K562 (cell line): ENCODE data around the gene ARMH1. TPM values are rescaled to one million over a fixed set of nuclear protein-coding genes. Genes with fewer than 3 reads are reported as not detected.

Experiments
- ATF1 ChIP-seq, 2 experiments: fragments of 450-650 bp in 1 of 2; IDR thresholded peaks; 2 replicates each; pipeline ENCODE4 v1.6.1; 2016; ENCODE audit warnings: missing compliant biosample characterization in 1 of 2, missing genetic modification characterization in 1 of 2
- C11orf30 ChIP-seq: fragments of 450-650 bp; IDR thresholded peaks from 2 replicates; pipeline ENCODE4 v1.6.1; 2016; ENCODE audit warnings: low read depth, mild to moderate bottlenecking
- CTBP1 ChIP-seq: fragments of 450-650 bp; IDR thresholded peaks from 2 replicates; pipeline ENCODE4 v1.6.1; 2016; ENCODE audit warnings: borderline replicate concordance
- DLX4 ChIP-seq: fragments of 250-450 bp; sonication (Bioruptor Pico); IDR thresholded peaks from 2 replicates; pipeline ENCODE4 v1.6.1; 2021; ENCODE audit warnings: mild to moderate bottlenecking
- ETS2 ChIP-seq: IDR thresholded peaks from 2 replicates; pipeline ENCODE4 v1.6.1; 2016; ENCODE audit warnings: borderline replicate concordance, missing genetic modification characterization, mild to moderate bottlenecking, moderate library complexity, missing compliant biosample characterization; ENCODE audit not compliant: poor library complexity, severe bottlenecking
- ID3 ChIP-seq, 2 experiments: fragments of 250-450 bp in 1 of 2; fragments of 450-650 bp in 1 of 2; sonication (Bioruptor Pico) in 1 of 2; IDR thresholded peaks; 2 replicates each; pipeline versions ENCODE4 v1.6.1 to v1.8.0; 2016 to 2021; ENCODE audit warnings: mild to moderate bottlenecking in 2 of 2, moderate library complexity in 2 of 2, missing compliant biosample characterization in 1 of 2, missing genetic modification characterization in 1 of 2
- JUND ChIP-seq, 2 experiments: IDR thresholded peaks; 2 replicates in 1 of 2; 3 replicates in 1 of 2; pipeline ENCODE4 v1.6.1; 2011; ENCODE audit warnings: borderline replicate concordance in 2 of 2, low read depth in 2 of 2, low read length in 2 of 2, improper control_type of control experiment in 1 of 2, missing biosample characterization in 1 of 2, missing genetic modification characterization in 1 of 2, missing genetic modification reagents in 1 of 2
- KDM4B ChIP-seq, 2 experiments: fragments of 450-650 bp in 1 of 2; sonication (generic) in 1 of 2; IDR thresholded peaks; 2 replicates each; pipeline ENCODE4 v1.6.1; 2016 to 2017; ENCODE audit warnings: borderline replicate concordance in 2 of 2, antibody characterized with exemption in 1 of 2, low read depth in 1 of 2, mild to moderate bottlenecking in 1 of 2
- KHSRP ChIP-seq: fragments of 450-650 bp; IDR thresholded peaks from 2 replicates; pipeline ENCODE4 v1.6.1; 2017
- KLF6 ChIP-seq: fragments of 250-450 bp; sonication (Bioruptor Pico); IDR thresholded peaks from 2 replicates; pipeline ENCODE4 v1.4.0; 2020; ENCODE audit warnings: mild to moderate bottlenecking, moderate library complexity, borderline replicate concordance
- MYBL2 ChIP-seq, 2 experiments: fragments of 450-650 bp in 1 of 2; sonication (generic) in 1 of 2; formaldehyde crosslinking in 1 of 2; IDR thresholded peaks; 2 replicates each; pipeline versions ENCODE4 v1.6.1 to v1.8.1; 2017 to 2022; ENCODE audit warnings: borderline replicate concordance in 1 of 2, inconsistent platforms in 1 of 2, low read depth in 1 of 2, mild to moderate bottlenecking in 1 of 2, missing genetic modification reagents in 1 of 2, moderate library complexity in 1 of 2
- OTX1 ChIP-seq: fragments of 450-650 bp; formaldehyde crosslinking; IDR thresholded peaks from 2 replicates; pipeline ENCODE4 v1.4.0; 2022; ENCODE audit warnings: mild to moderate bottlenecking
- SETDB1 ChIP-seq: IDR thresholded peaks from one replicate; pipeline ENCODE4 v1.6.1; 2012; ENCODE audit warnings: low read length, control low read depth, inconsistent platforms
- SRSF1 ChIP-seq: fragments of 200-400 bp; formaldehyde crosslinking; IDR thresholded peaks from 2 replicates; pipeline ENCODE4 v1.6.1; 2017; ENCODE audit warnings: mild to moderate bottlenecking, low read depth, low read length, moderate library complexity
- TARDBP ChIP-seq: fragments of 450-650 bp; IDR thresholded peaks from 2 replicates; pipeline ENCODE4 v1.6.1; 2016
- TCFL5 ChIP-seq: fragments of 250-450 bp; sonication (Bioruptor Pico); conservative IDR thresholded peaks from 2 replicates; pipeline ENCODE4 v1.6.1; 2021; ENCODE audit warnings: mild to moderate bottlenecking, moderate library complexity, matching md5 sums
- ZNF140 ChIP-seq: fragments of 250-450 bp; sonication (Bioruptor Pico); IDR thresholded peaks from 2 replicates; pipeline ENCODE4 v1.8.0; 2021; ENCODE audit warnings: moderate library complexity, mild to moderate bottlenecking, inconsistent platforms
- ZNF143 ChIP-seq: sonication (generic); formaldehyde crosslinking; IDR thresholded peaks from 2 replicates; pipeline ENCODE4 v1.9.0; 2022; ENCODE audit warnings: mild to moderate bottlenecking, missing genetic modification reagents
- ZNF695 ChIP-seq: fragments of 450-650 bp; formaldehyde crosslinking; IDR thresholded peaks from 2 replicates; pipeline ENCODE4 v1.4.0; 2020; ENCODE audit warnings: mild to moderate bottlenecking, moderate library complexity
- ZSCAN32 ChIP-seq: fragments of 450-650 bp; formaldehyde crosslinking; IDR thresholded peaks from 2 replicates; pipeline ENCODE4 v1.4.0; 2020; ENCODE audit warnings: mild to moderate bottlenecking, moderate library complexity
- polyA plus RNA-seq, 8 experiments: library from polyadenylated mRNA; depleted of rRNA in 4 of 8; stranded (reverse) in 5 of 8; unstranded in 3 of 8; fragments of >200 nt; fragmentation: Nextera tagmentation in 2 of 8; fragmentation: Illumina TruSeq in 1 of 8; extraction: Ambion mirVana in 2 of 8; extraction: Trizol in 1 of 8; gene quantifications; 2 replicates each; pipeline versions ENCODE4 v1.2.1 to v1.2.3, GENCODE V29; 2011 to 2014; ENCODE audit warnings: inconsistent platforms in 1 of 8, missing spikeins in 1 of 8
- total RNA-seq, 7 experiments: library from RNA; depleted of rRNA in 6 of 7; stranded (reverse); fragments of >200 nt in 6 of 7; fragmentation: Illumina TruSeq in 2 of 7; extraction: Trizol in 2 of 7; gene quantifications; 2 replicates each; pipeline versions ENCODE4 v1.2.1 to v1.2.3, GENCODE V29; 2011 to 2021; ENCODE audit warnings: low replicate concordance in 1 of 7
- TF ChIP-seq, protein P1 (sequence below), 2 experiments: fragments of 450-650 bp in 1 of 2; IDR thresholded peaks; 2 replicates each; pipeline ENCODE4 v1.6.1; 2011 to 2017; ENCODE audit warnings: low read depth in 2 of 2, antibody characterized with exemption in 1 of 2, borderline replicate concordance in 1 of 2, low read length in 1 of 2, mild to moderate bottlenecking in 1 of 2, mixed read lengths in 1 of 2; ENCODE audit not compliant: control insufficient read depth in 1 of 2

The ARMH1 gene
- total and polyA plus RNA-seq, 9 of the 15 experiments (the other 6 are each of a cell fraction or from before 2014, with no cell fraction given), result 0.41 TPM; not detected in 8

- TF ChIP-seq KDM4B (IDR thresholded peaks at IDR 0.05; ENCODE audit: borderline replicate concordance in 2 of 2, low read depth in 1 of 2) (no peak), OTX1 (no peak), ZSCAN32 (no peak), SRSF1 (no peak), ZNF143 (CRISPR knock-in tag) (no peak), ATF1 (CRISPR knock-in tag; IDR thresholded peaks at IDR 0.05) (no peak), ATF1 (tag; IDR thresholded peaks at IDR 0.05) (no peak), KHSRP (no peak), ETS2 (tag) (no peak), MYBL2 (IDR thresholded peaks at IDR 0.05; ENCODE audit: low read depth) (no peak), MYBL2 (CRISPR knock-in tag; IDR thresholded peaks at IDR 0.05; ENCODE audit: borderline replicate concordance) (no peak), ID3 (CRISPR knock-in tag; IDR thresholded peaks at IDR 0.05) (no peak), ID3 (tag; IDR thresholded peaks at IDR 0.05) (peak; percentile 95), TARDBP (no peak), ZNF695 (CRISPR knock-in tag) (no peak), JUND (IDR thresholded peaks at IDR 0.05; ENCODE audit: borderline replicate concordance, low read depth, low read length) (peak; percentile 64; the same call in 1 of the 2 replicates), JUND (tag; IDR thresholded peaks at IDR 0.05; ENCODE audit: borderline replicate concordance, low read depth, low read length) (peak; percentile 32; the same call in 2 of the 3 replicates), CTBP1 (peak; percentile 82), ZNF140 (CRISPR knock-in tag) (no peak), C11orf30 (no peak), DLX4 (no peak), SETDB1 (no peak), TCFL5 (CRISPR knock-in tag) (no peak), KLF6 (CRISPR knock-in tag) (no peak)
- TF ChIP-seq, protein P1, sequence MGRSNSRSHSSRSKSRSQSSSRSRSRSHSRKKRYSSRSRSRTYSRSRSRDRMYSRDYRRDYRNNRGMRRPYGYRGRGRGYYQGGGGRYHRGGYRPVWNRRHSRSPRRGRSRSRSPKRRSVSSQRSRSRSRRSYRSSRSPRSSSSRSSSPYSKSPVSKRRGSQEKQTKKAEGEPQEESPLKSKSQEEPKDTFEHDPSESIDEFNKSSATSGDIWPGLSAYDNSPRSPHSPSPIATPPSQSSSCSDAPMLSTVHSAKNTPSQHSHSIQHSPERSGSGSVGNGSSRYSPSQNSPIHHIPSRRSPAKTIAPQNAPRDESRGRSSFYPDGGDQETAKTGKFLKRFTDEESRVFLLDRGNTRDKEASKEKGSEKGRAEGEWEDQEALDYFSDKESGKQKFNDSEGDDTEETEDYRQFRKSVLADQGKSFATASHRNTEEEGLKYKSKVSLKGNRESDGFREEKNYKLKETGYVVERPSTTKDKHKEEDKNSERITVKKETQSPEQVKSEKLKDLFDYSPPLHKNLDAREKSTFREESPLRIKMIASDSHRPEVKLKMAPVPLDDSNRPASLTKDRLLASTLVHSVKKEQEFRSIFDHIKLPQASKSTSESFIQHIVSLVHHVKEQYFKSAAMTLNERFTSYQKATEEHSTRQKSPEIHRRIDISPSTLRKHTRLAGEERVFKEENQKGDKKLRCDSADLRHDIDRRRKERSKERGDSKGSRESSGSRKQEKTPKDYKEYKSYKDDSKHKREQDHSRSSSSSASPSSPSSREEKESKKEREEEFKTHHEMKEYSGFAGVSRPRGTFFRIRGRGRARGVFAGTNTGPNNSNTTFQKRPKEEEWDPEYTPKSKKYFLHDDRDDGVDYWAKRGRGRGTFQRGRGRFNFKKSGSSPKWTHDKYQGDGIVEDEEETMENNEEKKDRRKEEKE (IDR thresholded peaks at IDR 0.05; ENCODE audit: borderline replicate concordance in 1 of 2, control insufficient read depth in 1 of 2, low read depth in 2 of 2, low read length in 1 of 2), result no peak
These were observed 2.1 kb downstream of the ARMH1 start (continued) for GRCh38 chr1:44676484-44677200.
